B cell (primary cell): ENCODE measurements around the gene SMARCE1. TPM values are rescaled to one million over a fixed set of nuclear protein-coding genes. Genes with fewer than 3 reads are reported as not detected.

Experiments used
- ATAC-seq: fragments of 200-7000 bp; cut with Tn5 transposase; one replicate; pipeline ENCODE4 v1.10.0; 2021; ENCODE audit warnings: low read depth, mild to moderate bottlenecking, moderate number of reproducible peaks, moderate library complexity
- CTCF ChIA-PET: fragments of 350-600 bp; sonication (Branson Sonifier 250); formaldehyde crosslinking; loops from one replicate; lab custom pipeline; 2021; ENCODE audit warnings: antibody characterized with exemption, inconsistent platforms; lab: Charles Lee
- POLR2A ChIA-PET: fragments of 350-600 bp; sonication (Branson Sonifier 250); formaldehyde crosslinking; loops from one replicate; lab custom pipeline; 2021; ENCODE audit warnings: antibody characterized with exemption; lab: Charles Lee
- DNase-seq: peaks from one replicate; pipeline ENCODE4 v3.0.0; 2013
- H2AFZ ChIP-seq: 2 replicates; pipeline ENCODE4 v1.6.1; 2012; ENCODE audit warnings: mild to moderate bottlenecking, low read depth, low read length; ENCODE audit not compliant: insufficient read depth, poor library complexity, severe bottlenecking
- H3K27ac ChIP-seq, 2 donors: 1 replicate in 1 of 2; 2 replicates in 1 of 2; pipeline ENCODE4 v1.5.1; 2012 to 2013; ENCODE audit warnings: low read length in 2 of 2, mild to moderate bottlenecking in 2 of 2, moderate library complexity in 1 of 2
- H3K27me3 ChIP-seq, 4 experiments: fragments of 200-600 bp in 1 of 4; sonication (generic) in 1 of 4; replicated peaks in 1 of 4; 1 replicate in 2 of 4; 2 replicates in 2 of 4; pipeline versions ENCODE4 v1.6.1 to v1.7.0; 2013 to 2016; ENCODE audit warnings: low read length in 3 of 4, mild to moderate bottlenecking in 2 of 4, mixed read lengths in 1 of 4, moderate library complexity in 1 of 4; ENCODE audit not compliant: insufficient read depth in 4 of 4, control insufficient read depth in 3 of 4; ENCODE audit errors: control extremely low read depth in 1 of 4
- H3K36me3 ChIP-seq, 2 experiments: replicated peaks in 1 of 2; 1 replicate in 1 of 2; 2 replicates in 1 of 2; pipeline versions ENCODE4 v1.6.1 to v1.7.1; 2013; ENCODE audit warnings: low read length in 1 of 2; ENCODE audit not compliant: insufficient read depth in 2 of 2, control insufficient read depth in 1 of 2; ENCODE audit errors: control extremely low read depth in 1 of 2, extremely low read depth in 1 of 2
- H3K4me1 ChIP-seq, 2 donors: fragments of 200-600 bp in 1 of 2; sonication (generic) in 1 of 2; 1 replicate in 1 of 2; 2 replicates in 1 of 2; pipeline versions ENCODE4 v1.5.1 to v1.6.1; 2013 to 2017; ENCODE audit warnings: low read length in 2 of 2; ENCODE audit not compliant: control insufficient read depth in 2 of 2, insufficient read depth in 2 of 2
- H3K4me2 ChIP-seq: replicated peaks from 2 replicates; pipeline ENCODE3; 2012; ENCODE audit warnings: mild to moderate bottlenecking, low read depth, low read length; ENCODE audit not compliant: poor library complexity, severe bottlenecking
- H3K4me3 ChIP-seq, 5 experiments: fragments of 200-600 bp in 1 of 5; sonication (generic) in 1 of 5; 1 replicate in 3 of 5; 2 replicates in 2 of 5; pipeline versions ENCODE4 v1.5.1 to v1.7.0; 2011 to 2016; ENCODE audit warnings: low read length in 4 of 5, mild to moderate bottlenecking in 4 of 5, low read depth in 2 of 5, control low read depth in 1 of 5, moderate library complexity in 1 of 5; ENCODE audit not compliant: insufficient read depth in 1 of 5; ENCODE audit errors: control extremely low read depth in 1 of 5, extremely low read depth in 1 of 5
- H3K79me2 ChIP-seq: fragments of 200-600 bp; sonication (generic); one replicate; pipeline ENCODE4 v1.6.0; 2016; ENCODE audit warnings: low read length; ENCODE audit not compliant: control insufficient read depth, insufficient read depth
- H3K9ac ChIP-seq: fragments of 200-600 bp; sonication (generic); 2 replicates; pipeline ENCODE4 v1.6.1; 2017; ENCODE audit warnings: mild to moderate bottlenecking, low read length, moderate library complexity
- H3K9me3 ChIP-seq, 3 donors: one replicate each; pipeline versions ENCODE4 v1.6.1 to v1.7.1; 2013; ENCODE audit warnings: low read length in 2 of 3; ENCODE audit not compliant: control insufficient read depth in 2 of 3, insufficient read depth in 1 of 3; ENCODE audit errors: control extremely low read depth in 1 of 3
- H4K20me1 ChIP-seq: 2 replicates; pipeline ENCODE4 v1.6.0; 2012; ENCODE audit warnings: mild to moderate bottlenecking, low read length; ENCODE audit not compliant: insufficient read depth, control insufficient read depth, poor library complexity, severe bottlenecking
- H3K27ac Mint-ChIP-seq: one replicate; pipeline ENCODE4 v1.8.0; 2021; ENCODE audit warnings: mixed read lengths
- H3K27me3 Mint-ChIP-seq: one replicate; pipeline ENCODE4 v1.8.0; 2021; ENCODE audit warnings: mixed read lengths
- H3K4me1 Mint-ChIP-seq: one replicate; pipeline ENCODE4 v1.8.0; 2021; ENCODE audit warnings: mixed read lengths
- H3K4me3 Mint-ChIP-seq: one replicate; pipeline ENCODE4 v1.8.0; 2021; ENCODE audit warnings: mixed read lengths
- H3K9me3 Mint-ChIP-seq: one replicate; pipeline ENCODE4 v1.8.0; 2022; ENCODE audit warnings: mixed read lengths; ENCODE audit not compliant: insufficient read depth
- CTCF ChIP-seq: fragments of 200-600 bp; IDR thresholded peaks from one replicate; pipeline ENCODE4 v1.8.0; 2022; ENCODE audit warnings: antibody characterized with exemption, mild to moderate bottlenecking
- EZH2 ChIP-seq: IDR thresholded peaks from 2 replicates; pipeline ENCODE4 v1.6.1; 2012; ENCODE audit warnings: borderline replicate concordance, low read depth, mild to moderate bottlenecking, moderate library complexity, low read length; ENCODE audit not compliant: insufficient read depth, poor library complexity, severe bottlenecking
- WGBS: methylation state at CpG from one replicate; pipeline ENCODE4 v1.1.5; 2013; ENCODE audit warnings: missing lambda C conversion rate; ENCODE audit not compliant: insufficient coverage; 5-methylcytosine and 5-hydroxymethylcytosine counted together
- intact Hi-C: fragments of 100-400 bp; cut with micrococcal nuclease; formaldehyde crosslinking; loops from one replicate; pipeline ENCODE4 v1.10.0; 2022
- polyA plus RNA-seq: library from polyadenylated mRNA; depleted of rRNA; stranded (reverse); fragments of >200 nt; gene quantifications from 2 replicates; pipeline ENCODE4 v1.2.3, GENCODE V29; 2012
- total RNA-seq, 2 donors: library from RNA; stranded (reverse); fragments of 120-200 nt in 1 of 2; gene quantifications; 1 replicate in 1 of 2; 2 replicates in 1 of 2; pipeline versions ENCODE4 v1.2.3 to v1.2.4, GENCODE V29; 2013 to 2022

SMARCE1 gene
- total and polyA plus RNA-seq, 2 donors (not counting 1 experiment from before 2014, with no cell fraction given) = 19.9 to 128 TPM

GRCh38 chr17:40608061-40608581, 39.5 kb downstream of the SMARCE1 start:
- TF ChIP-seq EZH2 (no peak), CTCF (no peak)
- Mint-ChIP-seq H3K9me3 (no peaks in the 10 kb centered on the region), H3K27ac (peak overlapping the region; percentile 27), H3K4me1 (peaks cover 45% of the 10 kb centered on the region), H3K4me3 (no peak overlapping the region), H3K27me3 (no peaks in the 10 kb centered on the region)
- Histone ChIP-seq H3K9ac (no peak overlapping the region), H3K4me3 (no peak overlapping the region), H3K36me3 (no peaks in the 10 kb centered on the region), H3K79me2 (no peaks in the 10 kb centered on the region), H3K4me2 (no peak overlapping the region), H3K27ac (no peak overlapping the region), H3K4me1 (peaks cover 18% of the 10 kb centered on the region in 2 donors), H4K20me1 (no peaks in the 10 kb centered on the region), H3K27me3 (no peaks in the 10 kb centered on the region), H3K9me3 (no peaks in the 10 kb centered on the region), H2AFZ (no peak overlapping the region)
- CTCF ChIA-PET = interaction anchor here (0.9 kb wide), 1 partner anchor 184 kb away, joined by 3 read pairs; no protein-coding TSS in a partner anchor
- DNase-seq = no peak
- POLR2A ChIA-PET = interaction anchor here (0.6 to 1.5 kb wide), 2 partner anchors 8 to 10 kb away, joined by 4 to 5 read pairs; no protein-coding TSS in a partner anchor
- 100% methylated on average over 3 of the region's 6 CpGs for WGBS
- peak; percentile 36 for ATAC-seq
- intact Hi-C loops = no loop called here

GRCh38 chr17:40607641-40608040, 40.0 kb downstream of the SMARCE1 start:
- intact Hi-C loops = no loop called here
- H3K4me1 Mint-ChIP-seq = peaks cover 48% of the 10 kb centered on the region
- TF ChIP-seq CTCF = no peak
- no peak for TF ChIP-seq EZH2
- H3K79me2 ChIP-seq = no peaks in the 10 kb centered on the region
- ATAC-seq = no peak
- ChIA-PET CTCF (interaction anchor here (0.9 to 1.5 kb wide), 2 partner anchors 8 to 184 kb away, joined by 3 to 8 read pairs; no protein-coding TSS in a partner anchor), POLR2A (interaction anchor here (1.5 kb wide), 1 partner anchor 8 kb away, joined by 4 read pairs; no protein-coding TSS in a partner anchor)
- H3K9me3 Mint-ChIP-seq = no peaks in the 10 kb centered on the region
- no peak overlapping the region for H3K27ac ChIP-seq
- no peak overlapping the region for H3K4me3 ChIP-seq
- WGBS = no CpG with 5 or more reads among the region's 5 CpGs
- no peaks in the 10 kb centered on the region for H3K36me3 ChIP-seq
- DNase-seq = no peak
- no peaks in the 10 kb centered on the region for H3K27me3 ChIP-seq
- H3K4me2 ChIP-seq = no peak overlapping the region
- no peaks in the 10 kb centered on the region for H4K20me1 ChIP-seq
- H3K27ac Mint-ChIP-seq = no peak overlapping the region
- no peak overlapping the region for H2AFZ ChIP-seq
- H3K27me3 Mint-ChIP-seq = no peaks in the 10 kb centered on the region
- no peaks in the 10 kb centered on the region for H3K9me3 ChIP-seq
- peaks cover 15 to 21% of the 10 kb centered on the region in 2 donors for H3K4me1 ChIP-seq
- no peak overlapping the region for H3K9ac ChIP-seq
- H3K4me3 Mint-ChIP-seq = no peak overlapping the region
